Mammary epithelial cell (primary cell): ENCODE measurements around the gene WNT6.

Experiments used
- EZH2 ChIP-seq: IDR thresholded peaks from 2 replicates; pipeline ENCODE4 v1.6.1; 2012; ENCODE audit warnings: low read length, inconsistent platforms, borderline replicate concordance
- TF ChIP-seq, protein P1 (sequence below), 2 donors: IDR thresholded peaks in 1 of 2; conservative IDR thresholded peaks in 1 of 2; 2 replicates each; pipeline ENCODE4 v1.5.1; 2011 to 2012; ENCODE audit warnings: inconsistent platforms in 2 of 2, low read length in 2 of 2, mild to moderate bottlenecking in 2 of 2, control low read depth in 1 of 2, low read depth in 1 of 2; ENCODE audit not compliant: insufficient read depth in 1 of 2; ENCODE audit errors: extremely low read depth in 1 of 2

DNA sequence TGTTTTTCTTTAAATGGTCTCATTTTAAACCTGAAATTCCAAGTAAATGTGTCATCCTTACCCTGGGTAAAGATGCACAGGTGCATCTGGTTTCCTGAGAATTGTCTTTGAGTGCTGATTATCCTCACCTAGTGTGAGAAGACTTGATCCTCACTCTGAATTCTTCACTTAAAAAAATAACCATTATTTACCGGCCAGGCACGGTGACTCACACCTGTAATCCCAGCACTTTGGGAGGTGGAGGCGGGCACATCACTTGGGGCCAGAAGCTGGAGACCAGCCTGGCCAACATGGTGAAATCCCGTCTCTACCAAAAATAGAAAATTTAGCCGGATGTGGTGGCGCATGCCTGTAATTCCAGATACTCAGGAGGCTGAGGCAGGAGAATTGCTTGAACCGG is 9.9 kb upstream of the WNT6 start:
- TF ChIP-seq, protein P1, sequence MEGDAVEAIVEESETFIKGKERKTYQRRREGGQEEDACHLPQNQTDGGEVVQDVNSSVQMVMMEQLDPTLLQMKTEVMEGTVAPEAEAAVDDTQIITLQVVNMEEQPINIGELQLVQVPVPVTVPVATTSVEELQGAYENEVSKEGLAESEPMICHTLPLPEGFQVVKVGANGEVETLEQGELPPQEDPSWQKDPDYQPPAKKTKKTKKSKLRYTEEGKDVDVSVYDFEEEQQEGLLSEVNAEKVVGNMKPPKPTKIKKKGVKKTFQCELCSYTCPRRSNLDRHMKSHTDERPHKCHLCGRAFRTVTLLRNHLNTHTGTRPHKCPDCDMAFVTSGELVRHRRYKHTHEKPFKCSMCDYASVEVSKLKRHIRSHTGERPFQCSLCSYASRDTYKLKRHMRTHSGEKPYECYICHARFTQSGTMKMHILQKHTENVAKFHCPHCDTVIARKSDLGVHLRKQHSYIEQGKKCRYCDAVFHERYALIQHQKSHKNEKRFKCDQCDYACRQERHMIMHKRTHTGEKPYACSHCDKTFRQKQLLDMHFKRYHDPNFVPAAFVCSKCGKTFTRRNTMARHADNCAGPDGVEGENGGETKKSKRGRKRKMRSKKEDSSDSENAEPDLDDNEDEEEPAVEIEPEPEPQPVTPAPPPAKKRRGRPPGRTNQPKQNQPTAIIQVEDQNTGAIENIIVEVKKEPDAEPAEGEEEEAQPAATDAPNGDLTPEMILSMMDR (conservative IDR thresholded peaks at IDR 0.05 in 1 of 2, IDR thresholded peaks at IDR 0.05 in 1 of 2; ENCODE audit: extremely low read depth in 1 of 2, insufficient read depth in 1 of 2, low read depth in 1 of 2, low read length in 2 of 2): no peak
- TF ChIP-seq EZH2: no peak
